NT2/D1 (cell line): ENCODE measurements around the gene DIP2C.

Experiments used
- SUZ12 ChIP-seq: IDR thresholded peaks from 2 replicates; pipeline ENCODE4 v1.6.1; 2011; ENCODE audit not compliant: insufficient read length, insufficient read depth; ENCODE audit errors: extremely low read depth
- YY1 ChIP-seq: IDR thresholded peaks from 2 replicates; pipeline ENCODE4 v1.6.1; 2011; ENCODE audit not compliant: insufficient read length, insufficient read depth

DNA sequence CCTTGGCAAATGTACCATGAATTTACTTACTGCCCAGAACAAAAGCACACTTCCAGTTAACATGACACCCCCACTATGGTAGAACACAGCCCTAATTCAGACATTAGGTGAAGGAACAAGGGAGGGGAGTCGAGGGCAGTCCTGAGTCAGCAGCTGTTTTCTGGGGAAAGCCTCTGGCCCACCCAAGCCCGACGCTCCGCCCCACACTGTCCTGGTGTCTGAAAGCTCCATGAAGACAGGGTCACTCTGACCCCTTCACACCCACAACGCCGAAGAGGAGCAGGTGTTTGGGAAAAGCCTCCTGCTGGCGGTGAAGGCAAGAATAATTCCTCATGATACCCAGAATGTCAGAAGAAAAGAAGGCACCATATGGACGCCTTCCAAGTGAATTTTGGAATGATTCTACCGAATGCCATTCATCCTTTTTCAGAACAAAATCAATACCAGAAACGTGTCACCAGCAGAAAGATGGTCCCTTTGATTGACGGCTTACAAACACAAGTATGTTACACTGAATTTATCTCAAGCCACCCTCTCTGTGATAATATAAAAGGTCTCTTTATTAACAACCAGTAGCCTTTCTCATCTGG is 172.1 kb downstream of the DIP2C start:
- TF ChIP-seq YY1 (no peak), SUZ12 (no peak)
